HepG2 (cell line): ENCODE results near the gene TEAD1. TPM values are rescaled to one million over a fixed set of nuclear protein-coding genes. Genes with fewer than 3 reads are reported as not detected.

Experiments used
- ATAC-seq: fragments of 200-7000 bp; cut with Tn5 transposase; 3 replicates; pipeline ENCODE4 v1.9.1; 2020; ENCODE audit warnings: mild to moderate bottlenecking, moderate library complexity
- BruUV-seq: library from RNA; stranded (reverse); fragments of 400-500 nt; replicated peaks from 2 replicates; lab custom pipeline; 2021; lab: Mats Ljungman, UMichigan
- CTCF ChIA-PET: fragments of 300-600 bp; formaldehyde crosslinking; extraction: SDS; loops from one replicate; lab custom pipeline; 2021; ENCODE audit warnings: low total read pairs, inconsistent platforms, low intra/inter-chr PET ratio; lab: Yijun Ruan, JAX
- POLR2A ChIA-PET: fragments of 350-600 bp; sonication (Branson Sonifier 250); formaldehyde crosslinking; loops from one replicate; lab custom pipeline; 2020; ENCODE audit warnings: antibody characterized with exemption, inconsistent platforms; lab: Yijun Ruan, JAX
- DNase-seq: peaks from one replicate; pipeline ENCODE4 v3.0.0-alpha.2; 2015; ENCODE audit warnings: low spot score
- FAIRE-seq: peaks from 3 replicates; lab custom pipeline; 2011; peaks lifted over from hg19 to GRCh38; lab: Jason Lieb, UNC
- H2AFZ ChIP-seq: one replicate; pipeline ENCODE4 v1.6.1; 2011; ENCODE audit warnings: low read length, inconsistent platforms
- H3K27ac ChIP-seq: fragments of 300-600 bp; 3 replicates; pipeline ENCODE4 v1.8.0; 2011; ENCODE audit warnings: mixed run types, mild to moderate bottlenecking, mixed read lengths, low read length, inconsistent platforms; ENCODE audit not compliant: insufficient read depth; ENCODE audit errors: extremely low read length
- H3K27me3 ChIP-seq, 2 experiments: fragments of 200-600 bp in 1 of 2; 2 replicates in 1 of 2; 3 replicates in 1 of 2; pipeline versions ENCODE4 v1.6.0 to v1.8.0; 2011; ENCODE audit warnings: low read length in 2 of 2, mild to moderate bottlenecking in 2 of 2, moderate library complexity in 2 of 2, inconsistent platforms in 1 of 2; ENCODE audit not compliant: insufficient read depth in 2 of 2, control insufficient read depth in 1 of 2
- H3K36me3 ChIP-seq, 2 experiments: fragments of 200-600 bp in 1 of 2; replicated peaks in 1 of 2; 2 replicates in 1 of 2; 3 replicates in 1 of 2; pipeline versions ENCODE4 v1.5.1 to v1.8.0; 2011; ENCODE audit warnings: low read length in 2 of 2, inconsistent platforms in 1 of 2; ENCODE audit not compliant: insufficient read depth in 2 of 2, control insufficient read depth in 1 of 2
- H3K4me1 ChIP-seq: 2 replicates; pipeline ENCODE4 v1.5.1; 2012; ENCODE audit warnings: low read length, inconsistent platforms; ENCODE audit not compliant: insufficient read depth
- H3K4me2 ChIP-seq: 2 replicates; pipeline ENCODE4 v1.6.0; 2011; ENCODE audit warnings: low read depth, low read length, inconsistent platforms
- H3K4me3 ChIP-seq, 3 experiments: fragments of 200-600 bp in 1 of 3; sonication (generic), shearing (Covaris generic) in 1 of 3; replicated peaks in 1 of 3; 2 replicates each; pipeline ENCODE4 v1.5.1; 2011 to 2016; ENCODE audit warnings: low read length in 3 of 3, inconsistent platforms in 2 of 3, low read depth in 2 of 3, mild to moderate bottlenecking in 2 of 3, control low read depth in 1 of 3, mixed read lengths in 1 of 3; ENCODE audit not compliant: insufficient read depth in 1 of 3
- H3K79me2 ChIP-seq: one replicate; pipeline ENCODE4 v1.6.1; 2011; ENCODE audit warnings: low read length, inconsistent platforms; ENCODE audit not compliant: insufficient read depth
- H3K9ac ChIP-seq: 2 replicates; pipeline ENCODE4 v1.6.0; 2011; ENCODE audit warnings: mild to moderate bottlenecking, low read depth, low read length, inconsistent platforms; ENCODE audit not compliant: insufficient read depth
- H3K9me3 ChIP-seq: 2 replicates; pipeline ENCODE4 v1.5.1; 2012; ENCODE audit warnings: mild to moderate bottlenecking, low read length
- H4K20me1 ChIP-seq: 2 replicates; pipeline ENCODE4 v1.6.0; 2011; ENCODE audit warnings: inconsistent platforms, mild to moderate bottlenecking, low read length, moderate library complexity; ENCODE audit not compliant: insufficient read depth
- MAZ ChIP-seq, 2 experiments: sonication (generic) in 1 of 2; formaldehyde crosslinking in 1 of 2; IDR thresholded peaks; 2 replicates each; pipeline versions ENCODE4 v1.5.0 to v1.6.1; 2012 to 2020; ENCODE audit warnings: low read depth in 2 of 2, mild to moderate bottlenecking in 2 of 2, borderline replicate concordance in 1 of 2, improper control_type of control experiment in 1 of 2, low read length in 1 of 2, missing genetic modification reagents in 1 of 2, moderate library complexity in 1 of 2
- RAD51 ChIP-seq: fragments of 450-650 bp; IDR thresholded peaks from 2 replicates; pipeline ENCODE4 v1.6.1; 2016; ENCODE audit warnings: borderline replicate concordance
- SIN3A ChIP-seq: IDR thresholded peaks from 2 replicates; pipeline ENCODE4 v1.6.1; 2011; ENCODE audit warnings: low read depth, mild to moderate bottlenecking, control low read depth, low read length, borderline replicate concordance
- ZNF263 ChIP-seq: sonication (generic); formaldehyde crosslinking; IDR thresholded peaks from 2 replicates; pipeline ENCODE4 v1.4.0; 2020; ENCODE audit warnings: missing genetic modification reagents
- ZNF549 ChIP-seq: sonication (generic); formaldehyde crosslinking; IDR thresholded peaks from 2 replicates; pipeline ENCODE4 v1.5.0; 2020; ENCODE audit warnings: missing genetic modification reagents
- ZNF577 ChIP-seq: sonication (generic); formaldehyde crosslinking; IDR thresholded peaks from 2 replicates; pipeline ENCODE4 v1.4.0; 2020; ENCODE audit warnings: mild to moderate bottlenecking, low read depth, missing genetic modification reagents, borderline replicate concordance
- WGBS: methylation state at CpG from one replicate; pipeline ENCODE4 v1.1.6; 2017; ENCODE audit warnings: low lambda C conversion rate; 5-methylcytosine and 5-hydroxymethylcytosine counted together
- in situ Hi-C: cut with HindIII; loops from 2 replicates; pipeline ENCODE4 v1.10.0; 2017; ENCODE audit warnings: low pct_unique_long_range_greater_than_20kb; ENCODE audit not compliant: extremely low pct_ligation_motif_present
- intact Hi-C: fragments of 100-400 bp; cut with micrococcal nuclease; formaldehyde crosslinking; loops from one replicate; pipeline ENCODE4 v1.10.0; 2022; ENCODE audit not compliant: unreplicated experiment
- polyA plus RNA-seq, 8 experiments: library from polyadenylated mRNA; depleted of rRNA in 3 of 8; stranded (reverse) in 7 of 8; unstranded in 1 of 8; fragments of >200 nt; fragmentation: Illumina TruSeq in 4 of 8; extraction: Trizol in 4 of 8; gene quantifications; 2 replicates each; pipeline versions ENCODE4 v1.2.1 to v1.2.3, GENCODE V29; 2011 to 2016; ENCODE audit warnings: low read depth in 4 of 8, missing spikeins in 1 of 8, mixed read lengths in 1 of 8; ENCODE audit not compliant: insufficient read depth in 1 of 8
- total RNA-seq, 5 experiments: library from RNA; depleted of rRNA; stranded (reverse); fragments of >200 nt; fragmentation: Illumina TruSeq; extraction: Trizol; gene quantifications; 2 replicates each; pipeline ENCODE4 v1.2.3, GENCODE V29; 2016; ENCODE audit warnings: low read depth in 1 of 5
- TF ChIP-seq, protein P1 (sequence below): sonication (generic); formaldehyde crosslinking; IDR thresholded peaks from 2 replicates; pipeline ENCODE4 v1.5.0; 2020; ENCODE audit warnings: mild to moderate bottlenecking, missing genetic modification reagents, borderline replicate concordance
- TF ChIP-seq, protein P2 (sequence below): sonication (generic); formaldehyde crosslinking; conservative IDR thresholded peaks from 2 replicates; pipeline ENCODE4 v1.8.1; 2023; ENCODE audit warnings: missing genetic modification reagents
- TF ChIP-seq, protein P3 (sequence below): IDR thresholded peaks from 2 replicates; pipeline ENCODE4 v1.6.1; 2016; ENCODE audit warnings: missing compliant biosample characterization, missing genetic modification reagents, borderline replicate concordance

TEAD1 gene
- total and polyA plus RNA-seq, 2 of the 13 experiments (the other 11 are each of a cell fraction or from before 2014, with no cell fraction given) = 20.1 to 30.5 TPM

DNA sequence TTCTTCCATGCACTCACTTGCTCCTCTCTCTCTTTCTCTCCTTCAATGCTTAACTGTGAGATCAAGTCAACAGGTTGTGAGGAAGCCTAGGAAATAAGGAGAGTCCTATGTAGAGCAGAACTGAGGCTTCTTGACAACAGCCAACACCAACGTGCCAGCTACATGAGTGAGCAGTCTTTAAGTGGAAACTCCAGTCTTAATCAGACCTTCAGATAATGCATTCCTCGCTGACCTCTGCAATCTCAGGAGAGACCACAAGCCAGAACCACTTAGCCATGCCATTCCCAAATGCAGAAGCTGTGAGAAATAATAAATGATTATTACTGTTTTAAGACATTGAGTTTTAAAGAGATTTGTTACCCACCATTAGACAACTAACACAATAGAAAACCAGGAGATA, 6.1 kb upstream of the TEAD1 start (continued):
- TF ChIP-seq, protein P1, sequence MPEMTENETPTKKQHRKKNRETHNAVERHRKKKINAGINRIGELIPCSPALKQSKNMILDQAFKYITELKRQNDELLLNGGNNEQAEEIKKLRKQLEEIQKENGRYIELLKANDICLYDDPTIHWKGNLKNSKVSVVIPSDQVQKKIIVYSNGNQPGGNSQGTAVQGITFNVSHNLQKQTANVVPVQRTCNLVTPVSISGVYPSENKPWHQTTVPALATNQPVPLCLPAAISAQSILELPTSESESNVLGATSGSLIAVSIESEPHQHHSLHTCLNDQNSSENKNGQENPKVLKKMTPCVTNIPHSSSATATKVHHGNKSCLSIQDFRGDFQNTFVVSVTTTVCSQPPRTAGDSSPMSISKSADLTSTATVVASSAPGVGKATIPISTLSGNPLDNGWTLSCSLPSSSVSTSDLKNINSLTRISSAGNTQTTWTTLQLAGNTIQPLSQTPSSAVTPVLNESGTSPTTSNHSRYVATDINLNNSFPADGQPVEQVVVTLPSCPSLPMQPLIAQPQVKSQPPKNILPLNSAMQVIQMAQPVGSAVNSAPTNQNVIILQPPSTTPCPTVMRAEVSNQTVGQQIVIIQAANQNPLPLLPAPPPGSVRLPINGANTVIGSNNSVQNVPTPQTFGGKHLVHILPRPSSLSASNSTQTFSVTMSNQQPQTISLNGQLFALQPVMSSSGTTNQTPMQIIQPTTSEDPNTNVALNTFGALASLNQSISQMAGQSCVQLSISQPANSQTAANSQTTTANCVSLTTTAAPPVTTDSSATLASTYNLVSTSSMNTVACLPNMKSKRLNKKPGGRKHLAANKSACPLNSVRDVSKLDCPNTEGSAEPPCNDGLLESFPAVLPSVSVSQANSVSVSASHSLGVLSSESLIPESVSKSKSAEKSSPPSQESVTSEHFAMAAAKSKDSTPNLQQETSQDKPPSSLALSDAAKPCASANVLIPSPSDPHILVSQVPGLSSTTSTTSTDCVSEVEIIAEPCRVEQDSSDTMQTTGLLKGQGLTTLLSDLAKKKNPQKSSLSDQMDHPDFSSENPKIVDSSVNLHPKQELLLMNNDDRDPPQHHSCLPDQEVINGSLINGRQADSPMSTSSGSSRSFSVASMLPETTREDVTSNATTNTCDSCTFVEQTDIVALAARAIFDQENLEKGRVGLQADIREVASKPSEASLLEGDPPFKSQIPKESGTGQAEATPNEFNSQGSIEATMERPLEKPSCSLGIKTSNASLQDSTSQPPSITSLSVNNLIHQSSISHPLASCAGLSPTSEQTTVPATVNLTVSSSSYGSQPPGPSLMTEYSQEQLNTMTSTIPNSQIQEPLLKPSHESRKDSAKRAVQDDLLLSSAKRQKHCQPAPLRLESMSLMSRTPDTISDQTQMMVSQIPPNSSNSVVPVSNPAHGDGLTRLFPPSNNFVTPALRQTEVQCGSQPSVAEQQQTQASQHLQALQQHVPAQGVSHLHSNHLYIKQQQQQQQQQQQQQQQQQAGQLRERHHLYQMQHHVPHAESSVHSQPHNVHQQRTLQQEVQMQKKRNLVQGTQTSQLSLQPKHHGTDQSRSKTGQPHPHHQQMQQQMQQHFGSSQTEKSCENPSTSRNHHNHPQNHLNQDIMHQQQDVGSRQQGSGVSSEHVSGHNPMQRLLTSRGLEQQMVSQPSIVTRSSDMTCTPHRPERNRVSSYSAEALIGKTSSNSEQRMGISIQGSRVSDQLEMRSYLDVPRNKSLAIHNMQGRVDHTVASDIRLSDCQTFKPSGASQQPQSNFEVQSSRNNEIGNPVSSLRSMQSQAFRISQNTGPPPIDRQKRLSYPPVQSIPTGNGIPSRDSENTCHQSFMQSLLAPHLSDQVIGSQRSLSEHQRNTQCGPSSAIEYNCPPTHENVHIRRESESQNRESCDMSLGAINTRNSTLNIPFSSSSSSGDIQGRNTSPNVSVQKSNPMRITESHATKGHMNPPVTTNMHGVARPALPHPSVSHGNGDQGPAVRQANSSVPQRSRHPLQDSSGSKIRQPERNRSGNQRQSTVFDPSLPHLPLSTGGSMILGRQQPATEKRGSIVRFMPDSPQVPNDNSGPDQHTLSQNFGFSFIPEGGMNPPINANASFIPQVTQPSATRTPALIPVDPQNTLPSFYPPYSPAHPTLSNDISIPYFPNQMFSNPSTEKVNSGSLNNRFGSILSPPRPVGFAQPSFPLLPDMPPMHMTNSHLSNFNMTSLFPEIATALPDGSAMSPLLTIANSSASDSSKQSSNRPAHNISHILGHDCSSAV = no peak

DNA sequence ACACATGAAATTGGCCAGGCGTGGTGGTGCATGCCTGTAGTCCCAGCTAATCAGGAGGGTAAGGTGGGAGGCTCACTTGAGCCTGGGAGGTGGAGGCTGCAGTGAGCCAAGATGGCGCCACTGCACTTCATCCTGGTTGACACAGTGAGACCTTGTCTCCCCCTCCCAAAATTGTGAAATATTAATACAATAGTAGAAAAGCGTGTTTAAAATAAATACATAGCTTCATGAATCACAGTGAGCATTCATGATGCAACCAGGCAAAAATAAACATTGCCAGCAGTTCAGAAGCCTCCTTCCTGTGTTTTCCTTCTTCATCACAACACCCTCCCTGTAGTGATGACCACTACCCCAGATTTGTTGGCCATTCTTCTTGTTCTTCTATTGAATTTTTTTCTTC, 4.3 kb upstream of the TEAD1 start:
- Histone ChIP-seq H3K9me3 (no peaks in the 10 kb centered on the region), H3K27me3 (0 out of 5 replicates have a peak, but pooled peaks cover 0 to 3% of the 10 kb centered on the region in 2 experiments), H3K36me3 (no peaks in the 10 kb centered on the region; a peak in 1 of 5 replicates), H3K4me1 (peaks cover 41% of the 10 kb centered on the region), H2AFZ (no peak overlapping the region), H4K20me1 (no peaks in the 10 kb centered on the region), H3K9ac (no peak overlapping the region), H3K4me3 (no peak overlapping the region), H3K27ac (no peak overlapping the region), H3K4me2 (peak overlapping the region; percentile 32; the same call in 1 of the 2 replicates), H3K79me2 (no peaks in the 10 kb centered on the region)
- intact Hi-C loops (no loop called here), in situ Hi-C loops (loop anchor here (10.0 kb wide), 1 partner anchor 215 kb away; no protein-coding TSS in a partner anchor)
- DNase-seq (peak; percentile 65), FAIRE-seq (no peak), ATAC-seq (no peak)
- 9% methylated on average over 3 of the region's 3 CpGs for WGBS
- no TSS peak for BruUV-seq
- CTCF ChIA-PET = no interaction called here
- POLR2A ChIA-PET = interaction anchor here (1.6 to 2.0 kb wide), 3 partner anchors 23 to 219 kb away, joined by 3 to 5 read pairs (median 5); no protein-coding TSS in a partner anchor
- TF ChIP-seq RAD51 = no peak
- TF ChIP-seq ZNF263 (CRISPR knock-in tag) = no peak
- TF ChIP-seq SIN3A = no peak
- TF ChIP-seq, protein P2, sequence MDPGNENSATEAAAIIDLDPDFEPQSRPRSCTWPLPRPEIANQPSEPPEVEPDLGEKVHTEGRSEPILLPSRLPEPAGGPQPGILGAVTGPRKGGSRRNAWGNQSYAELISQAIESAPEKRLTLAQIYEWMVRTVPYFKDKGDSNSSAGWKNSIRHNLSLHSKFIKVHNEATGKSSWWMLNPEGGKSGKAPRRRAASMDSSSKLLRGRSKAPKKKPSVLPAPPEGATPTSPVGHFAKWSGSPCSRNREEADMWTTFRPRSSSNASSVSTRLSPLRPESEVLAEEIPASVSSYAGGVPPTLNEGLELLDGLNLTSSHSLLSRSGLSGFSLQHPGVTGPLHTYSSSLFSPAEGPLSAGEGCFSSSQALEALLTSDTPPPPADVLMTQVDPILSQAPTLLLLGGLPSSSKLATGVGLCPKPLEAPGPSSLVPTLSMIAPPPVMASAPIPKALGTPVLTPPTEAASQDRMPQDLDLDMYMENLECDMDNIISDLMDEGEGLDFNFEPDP (CRISPR knock-in tag) = no peak
- TF ChIP-seq, protein P3, sequence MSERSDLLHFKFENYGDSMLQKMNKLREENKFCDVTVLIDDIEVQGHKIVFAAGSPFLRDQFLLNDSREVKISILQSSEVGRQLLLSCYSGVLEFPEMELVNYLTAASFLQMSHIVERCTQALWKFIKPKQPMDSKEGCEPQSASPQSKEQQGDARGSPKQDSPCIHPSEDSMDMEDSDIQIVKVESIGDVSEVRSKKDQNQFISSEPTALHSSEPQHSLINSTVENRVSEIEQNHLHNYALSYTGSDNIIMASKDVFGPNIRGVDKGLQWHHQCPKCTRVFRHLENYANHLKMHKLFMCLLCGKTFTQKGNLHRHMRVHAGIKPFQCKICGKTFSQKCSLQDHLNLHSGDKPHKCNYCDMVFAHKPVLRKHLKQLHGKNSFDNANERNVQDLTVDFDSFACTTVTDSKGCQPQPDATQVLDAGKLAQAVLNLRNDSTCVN (CRISPR knock-in tag) = no peak
- no peak for TF ChIP-seq ZNF549
- no peak for TF ChIP-seq ZNF577 (CRISPR knock-in tag)
- no peak for TF ChIP-seq MAZ (IDR thresholded peaks at IDR 0.05; ENCODE audit: borderline replicate concordance, low read depth, low read length)
- TF ChIP-seq MAZ (CRISPR knock-in tag; IDR thresholded peaks at IDR 0.05; ENCODE audit: low read depth) = no peak
